Measurements from ENCODE around the gene POFUT2.

DNA sequence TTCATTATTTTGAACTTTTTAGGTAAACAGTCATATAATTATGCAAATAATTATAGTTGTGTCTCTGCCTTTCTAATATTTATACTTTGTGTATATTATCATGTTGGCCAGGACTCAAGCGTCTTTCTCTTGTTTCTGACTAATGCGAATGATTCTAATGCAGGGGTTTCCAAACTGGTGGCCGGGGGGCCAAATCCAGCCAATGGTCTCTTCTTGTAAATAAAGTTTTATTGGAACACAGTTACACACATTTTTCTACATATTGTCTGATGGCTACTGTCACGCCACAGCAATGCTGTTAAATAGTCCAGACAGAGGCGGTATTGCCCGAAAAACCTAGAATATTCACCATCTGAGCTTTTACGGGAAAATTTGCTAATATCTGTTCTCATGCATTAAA is 8.9 kb upstream of the POFUT2 start:
- no peak for TF ChIP-seq ZNF274 (IDR thresholded peaks at IDR 0.05; ENCODE audit: low read depth, low read length)
- TF ChIP-seq YY1 (IDR thresholded peaks at IDR 0.05; ENCODE audit: insufficient read depth, insufficient read length) = no peak
- no peak for TF ChIP-seq SUZ12 (IDR thresholded peaks at IDR 0.05; ENCODE audit: extremely low read depth, insufficient read depth, insufficient read length)
